Measurements from ENCODE around the gene KANSL3.

DNA sequence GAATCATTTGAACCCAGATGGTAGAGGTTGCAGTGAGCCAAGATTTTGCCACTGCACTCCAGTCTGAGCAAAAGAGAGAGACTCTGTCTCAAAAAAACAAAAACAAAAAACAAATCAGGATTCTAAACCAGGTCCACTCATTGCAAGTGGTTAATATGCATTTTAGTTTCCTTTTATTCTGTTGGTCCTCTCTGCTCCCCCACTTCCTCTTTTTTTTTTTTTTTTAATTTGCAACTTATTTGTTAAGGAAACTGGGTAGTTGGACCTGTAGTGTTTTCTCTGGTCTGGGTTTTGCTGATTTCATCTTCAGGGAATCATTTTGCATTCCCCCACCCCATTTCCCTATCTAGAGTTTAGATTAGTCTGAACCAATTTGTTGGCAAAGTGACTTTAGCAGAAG, 18.4 kb upstream of the KANSL3 start:
- TF ChIP-seq CTCF (IDR thresholded peaks at IDR 0.05) (no peak), POLR2A (IDR thresholded peaks at IDR 0.05) (no peak), EP300 (IDR thresholded peaks at IDR 0.05) (no peak), POLR2AphosphoS5 (IDR thresholded peaks at IDR 0.05) (no peak)
